ENCODE results near the gene HDAC4. TPM values are rescaled to one million over a fixed set of nuclear protein-coding genes. Genes with fewer than 3 reads are reported as not detected.

The HDAC4 gene
- total RNA-seq, 1 experiment from 2014 or later = 32.0 TPM

GRCh38 chr2:239154971-239155805 is 245.6 kb downstream of the HDAC4 start:
- H2AFZ ChIP-seq (ENCODE audit: low read length) = no peak overlapping the region
- H2BK5ac ChIP-seq (ENCODE audit: insufficient read length, low read length) = no peak overlapping the region
- no peaks in the 10 kb centered on the region for H3K23me2 ChIP-seq (ENCODE audit: insufficient read length, low read depth, low read length, poor library complexity, severe bottlenecking)
- H3T11ph ChIP-seq (ENCODE audit: low read length) = no peak overlapping the region
- no peak overlapping the region for H2AK5ac ChIP-seq (ENCODE audit: insufficient read length, low read length)
- H3K23ac ChIP-seq (ENCODE audit: insufficient read length, low read depth, low read length) = no peak overlapping the region
- H4K5ac ChIP-seq (ENCODE audit: insufficient read length, low read depth, low read length) = no peak overlapping the region
- no peak overlapping the region for H3K4me2 ChIP-seq (ENCODE audit: insufficient read depth, insufficient read length, low read length)
- Mint-ChIP-seq H3K9me3 (no peaks in the 10 kb centered on the region; a peak in 2 of 5 replicates), H3K4me3 (no peak overlapping the region), H3K27ac (0 out of 7 replicates have a peak overlapping the region, but pooled peaks of 1 of the 3 experiments have one; percentile 28), H3K4me1 (peaks cover 0 to 8% of the 10 kb centered on the region in 2 experiments; a peak in 3 of 4 replicates), H3K36me3 (ENCODE audit: insufficient read depth in 1 of 3, low read depth in 3 of 3) (peaks cover 24 to 35% (median 32%) of the 10 kb centered on the region in 3 experiments; a peak in 6 of 7 replicates), H3K27me3 (ENCODE audit: low read depth) (no peaks in the 10 kb centered on the region)
- H3K27ac ChIP-seq (ENCODE audit: insufficient read length, low read depth, low read length) = no peak overlapping the region
- H3K4me1 ChIP-seq (ENCODE audit: insufficient read depth, low read length) = no peaks in the 10 kb centered on the region
- no peak overlapping the region for H2BK20ac ChIP-seq (ENCODE audit: low read depth, low read length, poor library complexity, severe bottlenecking)
- H3K79me2 ChIP-seq (ENCODE audit: insufficient read depth, low read length) = no peaks in the 10 kb centered on the region
- no CpG with 5 or more reads among the region's 19 CpGs for WGBS (ENCODE audit: extremely low coverage, insufficient read length, low lambda C conversion rate)
- H2BK12ac ChIP-seq (ENCODE audit: insufficient read length, low read depth, low read length) = no peak overlapping the region
- no peak overlapping the region for H2BK120ac ChIP-seq (ENCODE audit: low read depth, low read length, poor library complexity, severe bottlenecking)
- no peaks in the 10 kb centered on the region for H4K20me1 ChIP-seq (ENCODE audit: control insufficient read depth, insufficient read depth, insufficient read length)
- H3K18ac ChIP-seq (ENCODE audit: insufficient read length, low read depth, low read length) = no peak overlapping the region
- no peaks in the 10 kb centered on the region for H3K79me1 ChIP-seq (ENCODE audit: insufficient read depth, low read depth, low read length, poor library complexity, severe bottlenecking)
- H2BK15ac ChIP-seq (ENCODE audit: low read depth, low read length) = no peak overlapping the region
- no peak overlapping the region for H3K14ac ChIP-seq (ENCODE audit: insufficient read depth, low read length)
- no peak overlapping the region for H4K91ac ChIP-seq (ENCODE audit: insufficient read length, low read depth, low read length)
- H4K8ac ChIP-seq (replicated peaks; ENCODE audit: insufficient read length, low read depth, low read length) = no peak overlapping the region
- H3K4ac ChIP-seq (ENCODE audit: low read depth, low read length) = no peak overlapping the region
- H3K27me3 ChIP-seq (ENCODE audit: insufficient read depth, low read length) = no peaks in the 10 kb centered on the region
- DNase-seq = peak; percentile 10
- no peak for TF ChIP-seq CTCF (conservative IDR thresholded peaks at IDR 0.05)
- no peak overlapping the region for H3K56ac ChIP-seq (ENCODE audit: insufficient read length, low read depth, low read length)
- no peak overlapping the region for H3K9ac ChIP-seq (ENCODE audit: extremely low read depth, insufficient read length, low read length)
- H3K9me3 ChIP-seq (ENCODE audit: control insufficient read depth, low read depth, low read length) = no peaks in the 10 kb centered on the region
